ENCODE results near the gene DCTN2. TPM values are rescaled to one million over a fixed set of nuclear protein-coding genes. Genes with fewer than 3 reads are reported as not detected.
"Not testable (repeated sequence)": the region's sequence is repeated elsewhere in the genome, so short reads cannot be mapped to it uniquely, and the experiment has no call there.

DCTN2 gene
- total and polyA plus RNA-seq, 3 donors from 2014 or later: 109 to 196 (median 122) TPM

DNA sequence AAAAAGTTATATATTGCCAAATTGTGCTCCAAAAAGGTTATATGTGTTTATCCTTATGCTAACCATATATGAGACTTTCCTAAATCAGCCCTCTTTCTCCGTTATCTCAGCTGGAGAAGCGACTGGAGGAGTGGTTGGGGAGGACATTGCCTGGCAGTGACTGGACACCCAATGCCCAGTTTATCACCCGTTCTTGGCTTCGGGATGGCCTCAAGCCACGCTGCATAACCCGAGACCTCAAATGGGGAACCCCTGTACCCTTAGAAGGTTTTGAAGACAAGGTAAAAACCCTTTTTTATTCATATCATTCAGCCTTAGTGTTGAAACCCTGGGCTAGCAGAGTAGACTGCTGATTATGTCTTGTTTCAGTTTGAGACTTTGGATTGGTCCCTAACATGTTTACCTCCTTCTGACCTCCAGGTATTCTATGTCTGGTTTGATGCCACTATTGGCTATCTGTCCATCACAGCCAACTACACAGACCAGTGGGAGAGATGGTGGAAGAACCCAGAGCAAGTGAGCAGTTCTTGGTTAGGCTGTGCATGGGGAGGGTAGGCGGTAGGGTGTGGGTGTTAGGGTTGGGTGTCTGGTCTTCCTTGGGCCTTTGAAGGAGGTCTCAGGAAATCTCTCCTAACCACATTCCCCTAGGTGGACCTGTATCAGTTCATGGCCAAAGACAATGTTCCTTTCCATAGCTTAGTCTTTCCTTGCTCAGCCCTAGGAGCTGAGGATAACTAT lies 35.2 kb downstream of the DCTN2 start:
- Histone ChIP-seq H3K27ac (no peak overlapping the region), H3K9me3 (no peaks in the 10 kb centered on the region), H3K4me3 (no peak overlapping the region), H3K27me3 (no peaks in the 10 kb centered on the region), H3K36me3 (ENCODE audit: low read depth, missing control alignments) (no peaks in the 10 kb centered on the region), H3K4me1 (no peaks in the 10 kb centered on the region)
- TF ChIP-seq, protein P1, sequence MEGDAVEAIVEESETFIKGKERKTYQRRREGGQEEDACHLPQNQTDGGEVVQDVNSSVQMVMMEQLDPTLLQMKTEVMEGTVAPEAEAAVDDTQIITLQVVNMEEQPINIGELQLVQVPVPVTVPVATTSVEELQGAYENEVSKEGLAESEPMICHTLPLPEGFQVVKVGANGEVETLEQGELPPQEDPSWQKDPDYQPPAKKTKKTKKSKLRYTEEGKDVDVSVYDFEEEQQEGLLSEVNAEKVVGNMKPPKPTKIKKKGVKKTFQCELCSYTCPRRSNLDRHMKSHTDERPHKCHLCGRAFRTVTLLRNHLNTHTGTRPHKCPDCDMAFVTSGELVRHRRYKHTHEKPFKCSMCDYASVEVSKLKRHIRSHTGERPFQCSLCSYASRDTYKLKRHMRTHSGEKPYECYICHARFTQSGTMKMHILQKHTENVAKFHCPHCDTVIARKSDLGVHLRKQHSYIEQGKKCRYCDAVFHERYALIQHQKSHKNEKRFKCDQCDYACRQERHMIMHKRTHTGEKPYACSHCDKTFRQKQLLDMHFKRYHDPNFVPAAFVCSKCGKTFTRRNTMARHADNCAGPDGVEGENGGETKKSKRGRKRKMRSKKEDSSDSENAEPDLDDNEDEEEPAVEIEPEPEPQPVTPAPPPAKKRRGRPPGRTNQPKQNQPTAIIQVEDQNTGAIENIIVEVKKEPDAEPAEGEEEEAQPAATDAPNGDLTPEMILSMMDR (IDR thresholded peaks at IDR 0.05): no peak
- TF ChIP-seq POLR2A (IDR thresholded peaks at IDR 0.05): no peak
- DNase-seq: no peak
- 98 to 99% methylated on average over 7 of the region's 7 CpGs for WGBS, 2 donors
- intact Hi-C loops (cut with DNase I; ENCODE audit: low total_unique reads): no loop called here

DNA sequence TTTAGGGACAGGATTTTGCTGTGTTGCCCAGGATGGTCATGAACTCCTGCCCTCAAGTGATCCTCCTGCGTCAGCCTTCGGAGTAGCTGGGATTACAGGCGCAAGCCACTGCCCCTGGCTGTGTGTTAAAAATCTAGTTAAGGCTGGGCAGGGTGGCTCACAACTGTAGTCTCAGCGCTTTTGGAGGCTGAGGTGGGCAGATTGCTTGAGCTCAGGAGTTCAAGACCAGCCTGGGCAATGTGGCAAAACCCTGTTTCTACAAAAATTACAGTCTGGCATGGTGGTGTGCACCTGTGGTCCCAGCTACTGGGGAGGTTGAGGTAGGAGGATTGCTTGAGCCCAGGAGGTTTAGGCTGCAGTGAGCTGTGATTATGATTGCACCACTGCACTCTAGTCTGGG lies 35.8 kb downstream of the DCTN2 start:
- Histone ChIP-seq H3K4me1 (no peaks in the 10 kb centered on the region), H3K27me3 (no peaks in the 10 kb centered on the region), H3K36me3 (ENCODE audit: low read depth, missing control alignments) (no peaks in the 10 kb centered on the region), H3K27ac (no peak overlapping the region), H3K4me3 (no peak overlapping the region), H3K9me3 (no peaks in the 10 kb centered on the region)
- intact Hi-C loops (cut with DNase I; ENCODE audit: low total_unique reads): no loop called here
- DNase-seq: no peak
- 94 to 95% methylated on average over 4 of the region's 4 CpGs for WGBS, 2 donors
- TF ChIP-seq POLR2A (IDR thresholded peaks at IDR 0.05): no peak
- TF ChIP-seq, protein P1 (IDR thresholded peaks at IDR 0.05): no peak

DNA sequence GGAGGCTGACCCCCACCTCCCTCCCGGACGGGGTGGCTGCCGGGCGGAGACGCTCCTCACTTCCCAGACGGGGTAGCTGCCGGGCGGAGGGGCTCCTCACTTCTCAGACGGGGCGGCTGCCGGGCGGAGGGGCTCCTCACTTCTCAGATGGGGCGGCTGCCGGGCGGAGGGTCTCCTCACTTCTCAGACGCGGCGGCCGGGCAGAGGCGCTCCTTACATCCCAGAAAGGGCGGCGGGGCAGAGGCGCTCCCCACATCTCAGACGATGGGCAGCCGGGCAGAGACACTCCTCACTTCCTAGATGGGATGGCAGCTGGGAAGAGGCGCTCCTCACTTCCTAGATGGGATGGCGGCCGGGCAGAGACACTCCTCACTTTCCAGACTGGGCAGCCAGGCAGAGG lies 39.2 kb downstream of the DCTN2 start:
- H3K4me1 ChIP-seq; H3K36me3 ChIP-seq (ENCODE audit: low read depth, missing control alignments); H3K27ac ChIP-seq; H3K27me3 ChIP-seq; intact Hi-C loops (cut with DNase I; ENCODE audit: low total_unique reads); H3K4me3 ChIP-seq; DNase-seq; H3K9me3 ChIP-seq: not testable (repeated sequence)
- 94% methylated on average over 25 of the region's 28 CpGs; no CpG with 5 or more reads in 1 of the 2 donors for WGBS, 2 donors

DNA sequence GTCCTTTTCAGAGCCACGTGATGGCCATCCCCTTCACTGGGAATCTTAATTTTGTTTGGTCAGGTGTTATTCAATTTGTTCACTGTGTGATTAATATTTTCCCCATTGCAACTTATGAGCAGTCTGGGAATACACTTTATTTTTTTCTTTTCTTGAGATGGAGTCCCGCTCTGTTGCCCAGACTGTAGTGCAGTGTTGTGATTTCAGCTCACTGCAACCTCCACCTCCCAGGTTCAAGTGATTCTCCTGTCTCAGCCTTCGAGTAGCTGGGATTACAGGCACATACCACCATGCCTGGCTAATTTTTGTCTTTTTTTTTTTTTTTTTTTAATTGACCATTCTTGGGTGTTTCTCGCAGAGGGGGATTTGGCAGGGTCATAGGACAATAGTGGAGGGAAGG lies 40.5 kb downstream of the DCTN2 start:
- 74% methylated on average over 3 to 4 of the region's 4 CpGs for WGBS, 2 donors
- H3K27me3 ChIP-seq; H3K9me3 ChIP-seq; DNase-seq; intact Hi-C loops (cut with DNase I; ENCODE audit: low total_unique reads); H3K27ac ChIP-seq; H3K36me3 ChIP-seq (ENCODE audit: low read depth, missing control alignments); H3K4me1 ChIP-seq; H3K4me3 ChIP-seq: not testable (repeated sequence)

DNA sequence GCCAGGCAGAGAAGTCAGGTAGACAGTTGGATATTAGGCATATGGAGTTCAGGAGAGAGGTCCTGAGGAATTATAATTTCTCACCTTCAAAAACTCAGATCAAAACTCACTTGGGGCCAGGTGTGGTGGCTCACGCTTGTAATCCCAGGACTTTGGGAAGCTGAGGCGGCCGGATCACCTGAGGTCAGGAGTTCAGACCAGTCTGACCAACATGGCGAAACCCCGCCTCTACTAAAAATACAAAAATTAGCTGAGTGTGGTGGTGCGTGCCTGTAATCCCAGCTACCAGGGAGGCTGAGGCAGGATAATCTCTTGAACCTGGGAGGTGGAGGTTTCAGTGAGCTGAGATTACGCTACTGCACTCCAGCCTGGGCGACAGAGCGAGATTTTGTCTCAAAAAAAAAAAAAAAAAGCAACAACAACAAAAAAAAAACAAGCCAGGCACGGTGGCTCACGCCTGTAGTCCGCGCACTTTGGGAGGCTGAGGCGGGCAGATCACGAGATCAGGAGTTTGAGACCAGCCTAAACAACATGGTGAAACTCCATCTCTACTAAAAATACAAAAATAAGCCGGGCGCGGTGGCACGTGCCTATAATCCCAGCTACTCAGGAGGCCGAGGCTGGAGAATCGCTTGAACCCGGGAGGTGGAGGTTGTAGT lies 44.6 kb downstream of the DCTN2 start:
- H3K27ac ChIP-seq; H3K4me3 ChIP-seq; H3K27me3 ChIP-seq; H3K9me3 ChIP-seq; DNase-seq; intact Hi-C loops (cut with DNase I; ENCODE audit: low total_unique reads); H3K4me1 ChIP-seq; H3K36me3 ChIP-seq (ENCODE audit: low read depth, missing control alignments): not testable (repeated sequence)
- 91 to 96% methylated on average over 21 to 22 of the region's 22 CpGs for WGBS, 2 donors

DNA sequence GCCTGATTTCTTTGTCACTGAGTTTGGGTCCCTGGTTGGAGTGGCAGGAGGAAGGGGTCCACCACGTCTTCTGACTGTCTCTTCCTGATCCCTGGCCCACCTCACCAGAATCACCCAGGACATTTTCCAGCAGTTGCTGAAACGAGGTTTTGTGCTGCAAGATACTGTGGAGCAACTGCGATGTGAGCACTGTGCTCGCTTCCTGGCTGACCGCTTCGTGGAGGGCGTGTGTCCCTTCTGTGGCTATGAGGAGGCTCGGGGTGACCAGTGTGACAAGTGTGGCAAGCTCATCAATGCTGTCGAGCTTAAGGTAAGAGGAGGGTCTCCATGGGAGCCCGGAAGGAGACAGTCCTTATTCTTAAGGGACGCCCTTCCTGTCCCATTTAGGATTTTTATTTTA lies 46.8 kb downstream of the DCTN2 start:
- no peak for DNase-seq
- Histone ChIP-seq H3K9me3 (no peaks in the 10 kb centered on the region), H3K27ac (no peak overlapping the region), H3K4me3 (no peak overlapping the region), H3K36me3 (ENCODE audit: low read depth, missing control alignments) (no peaks in the 10 kb centered on the region), H3K27me3 (no peaks in the 10 kb centered on the region), H3K4me1 (no peaks in the 10 kb centered on the region)
- TF ChIP-seq POLR2A (IDR thresholded peaks at IDR 0.05): no peak
- TF ChIP-seq, protein P1 (IDR thresholded peaks at IDR 0.05): no peak
- intact Hi-C loops (cut with DNase I; ENCODE audit: low total_unique reads): no loop called here
- 96% methylated on average over 11 of the region's 11 CpGs for WGBS, 2 donors

Measured in testis (tissue), 3 donors.